ENCODE results near the gene NXT1.

NXT1 gene

GRCh38 chr20:23403751-23404150, 53.2 kb downstream of the NXT1 start:
- DNase-seq (ENCODE audit: insufficient read length, low spot score) = no peak
- FAIRE-seq = no peak
- TF ChIP-seq, protein P1, sequence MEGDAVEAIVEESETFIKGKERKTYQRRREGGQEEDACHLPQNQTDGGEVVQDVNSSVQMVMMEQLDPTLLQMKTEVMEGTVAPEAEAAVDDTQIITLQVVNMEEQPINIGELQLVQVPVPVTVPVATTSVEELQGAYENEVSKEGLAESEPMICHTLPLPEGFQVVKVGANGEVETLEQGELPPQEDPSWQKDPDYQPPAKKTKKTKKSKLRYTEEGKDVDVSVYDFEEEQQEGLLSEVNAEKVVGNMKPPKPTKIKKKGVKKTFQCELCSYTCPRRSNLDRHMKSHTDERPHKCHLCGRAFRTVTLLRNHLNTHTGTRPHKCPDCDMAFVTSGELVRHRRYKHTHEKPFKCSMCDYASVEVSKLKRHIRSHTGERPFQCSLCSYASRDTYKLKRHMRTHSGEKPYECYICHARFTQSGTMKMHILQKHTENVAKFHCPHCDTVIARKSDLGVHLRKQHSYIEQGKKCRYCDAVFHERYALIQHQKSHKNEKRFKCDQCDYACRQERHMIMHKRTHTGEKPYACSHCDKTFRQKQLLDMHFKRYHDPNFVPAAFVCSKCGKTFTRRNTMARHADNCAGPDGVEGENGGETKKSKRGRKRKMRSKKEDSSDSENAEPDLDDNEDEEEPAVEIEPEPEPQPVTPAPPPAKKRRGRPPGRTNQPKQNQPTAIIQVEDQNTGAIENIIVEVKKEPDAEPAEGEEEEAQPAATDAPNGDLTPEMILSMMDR (IDR thresholded peaks at IDR 0.05; ENCODE audit: insufficient read depth, missing control alignments) = no peak

- FAIRE-seq (no peak), DNase-seq (ENCODE audit: insufficient read length, low spot score) (no peak)
- TF ChIP-seq, protein P1 (IDR thresholded peaks at IDR 0.05; ENCODE audit: insufficient read depth, missing control alignments) = no peak
These were observed 53.6 kb downstream of the NXT1 start for GRCh38 chr20:23404196-23404595.

Data from D721Med (cell line).